Measurements from ENCODE around the gene MLYCD.
"Not testable (repeated sequence)": the region's sequence is repeated elsewhere in the genome, so short reads cannot be mapped to it uniquely, and the experiment has no call there.

Gene MLYCD

DNA sequence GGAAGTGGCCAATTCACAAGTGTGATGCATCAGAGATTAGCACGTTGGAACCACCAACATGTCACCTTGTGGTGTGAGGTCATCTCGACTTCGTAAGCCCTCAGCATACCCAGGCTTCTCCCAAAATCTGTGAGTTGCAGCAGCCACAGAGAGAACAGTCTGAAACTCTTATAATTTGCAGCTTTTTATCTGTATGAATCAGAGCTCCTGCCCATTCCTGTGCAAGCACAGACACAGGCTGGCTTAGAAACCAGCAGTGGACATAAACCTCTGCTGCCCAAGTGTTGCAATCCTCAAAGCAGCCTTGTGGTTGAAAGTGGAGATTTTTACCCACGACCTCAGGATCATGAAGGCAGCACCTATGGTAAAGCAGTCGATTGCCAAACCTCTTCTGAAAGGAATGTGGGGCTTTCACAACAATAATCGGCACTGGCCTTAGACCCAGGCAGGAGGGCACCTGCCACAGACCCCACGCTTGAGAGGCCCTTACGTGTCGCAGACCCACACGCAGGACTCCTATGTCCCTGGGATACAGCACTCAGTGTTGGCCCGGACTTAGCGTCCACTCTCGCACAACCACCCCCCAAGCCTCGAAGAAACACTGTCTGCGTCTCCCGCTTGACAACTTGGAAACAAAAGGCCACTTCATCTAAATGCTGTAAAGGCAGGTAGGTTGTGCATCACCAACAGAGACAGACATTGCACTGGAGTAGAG, 29.6 kb downstream of the MLYCD start:
- FAIRE-seq, result no peak

DNA sequence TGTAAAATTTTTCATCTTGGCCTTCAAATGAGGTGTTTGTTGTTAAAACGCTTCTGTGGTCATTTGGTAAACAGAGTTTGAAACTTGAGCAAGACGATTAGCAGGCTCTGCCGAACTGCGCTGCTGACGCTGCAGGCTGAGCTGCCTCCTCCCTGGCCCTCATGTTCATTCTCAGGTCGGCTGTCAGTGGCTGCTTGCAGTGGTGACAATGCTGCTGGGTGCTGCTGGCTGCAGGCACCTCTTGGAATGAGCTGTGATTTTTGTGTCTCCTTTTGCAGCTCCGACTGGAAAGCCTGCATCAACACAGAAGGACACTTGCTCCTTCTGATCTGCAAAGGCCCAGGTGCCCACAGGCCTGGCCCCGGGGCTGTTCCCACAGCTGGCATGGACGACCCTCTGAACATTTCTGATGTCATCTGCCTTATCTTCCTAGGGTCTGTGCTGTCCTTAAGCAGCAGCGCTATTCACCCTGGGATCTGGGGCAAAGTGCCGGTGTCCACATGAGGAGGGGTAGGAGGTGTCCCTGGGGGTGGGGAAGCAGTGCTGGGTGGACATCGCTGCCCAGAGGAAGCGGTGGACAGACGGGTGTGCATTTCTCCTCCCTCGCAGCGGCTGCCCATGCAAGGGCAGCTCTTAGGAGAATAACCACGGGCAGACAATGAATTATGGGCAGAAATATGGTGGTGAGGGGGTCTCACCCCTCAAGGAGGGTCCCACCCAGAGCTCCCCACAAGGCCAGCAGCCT, 31.1 kb downstream of the MLYCD start:
- FAIRE-seq, result no peak

DNA sequence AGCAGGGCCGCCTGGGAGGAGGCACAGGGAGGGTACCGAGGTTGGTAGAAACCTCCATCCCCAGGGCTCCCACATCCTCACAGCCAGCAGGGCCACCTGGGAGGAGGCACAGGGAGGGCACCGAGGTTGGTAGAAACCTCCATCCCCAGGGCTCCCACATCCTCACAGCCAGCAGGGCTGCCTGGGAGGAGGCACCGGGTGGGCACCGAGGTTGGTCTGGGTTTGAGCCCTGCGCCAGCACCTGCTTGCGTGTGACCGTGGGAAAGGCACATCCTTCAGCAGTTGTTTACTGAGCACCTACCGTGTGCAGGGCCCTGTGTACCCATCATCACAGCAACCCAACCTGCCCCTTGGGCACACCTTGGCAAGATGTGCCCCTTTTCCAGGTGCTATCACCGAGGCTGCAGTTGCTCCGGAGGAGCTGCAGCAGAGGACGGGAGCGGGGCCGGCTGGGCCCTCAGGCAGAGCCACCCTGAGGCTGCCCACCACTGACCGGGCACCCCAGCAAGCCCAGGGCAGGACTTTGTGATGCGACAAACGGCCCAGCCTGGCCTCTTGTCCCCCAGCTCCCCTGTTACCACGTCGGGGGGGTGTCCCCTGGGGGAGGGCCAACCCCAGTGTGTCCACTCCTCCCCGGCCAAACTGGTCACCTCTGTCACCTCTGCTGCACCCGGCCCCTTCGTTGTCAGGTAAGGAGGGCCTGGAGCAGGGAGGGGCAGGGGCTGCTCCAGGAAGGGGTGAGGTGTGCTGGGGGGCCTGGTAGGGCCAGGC, 32.0 kb downstream of the MLYCD start:
- FAIRE-seq, result no peak

GRCh38 chr16:83931556-83931955, 32.6 kb downstream of the MLYCD start:
- FAIRE-seq, result no peak

DNA sequence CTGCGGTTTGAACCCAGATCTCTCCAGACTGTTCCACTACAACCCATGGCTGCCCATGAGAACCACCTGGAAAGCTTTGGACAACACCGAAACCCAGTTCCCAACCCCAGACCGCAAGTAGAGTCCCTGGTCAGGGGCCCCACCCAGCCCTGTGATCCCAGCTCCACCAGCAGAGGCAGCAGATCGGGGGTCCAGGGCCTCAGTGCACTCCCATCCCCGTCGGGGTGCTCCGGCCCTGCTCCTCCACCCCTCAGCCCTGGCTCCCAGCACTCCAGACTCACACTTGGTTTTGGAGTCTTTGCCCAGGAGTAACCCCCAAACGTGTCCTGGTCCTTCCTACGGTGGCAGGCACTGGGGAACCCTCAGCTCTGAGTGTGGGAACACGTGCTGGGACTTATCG, 33.4 kb downstream of the MLYCD start:
- FAIRE-seq, result no peak

DNA sequence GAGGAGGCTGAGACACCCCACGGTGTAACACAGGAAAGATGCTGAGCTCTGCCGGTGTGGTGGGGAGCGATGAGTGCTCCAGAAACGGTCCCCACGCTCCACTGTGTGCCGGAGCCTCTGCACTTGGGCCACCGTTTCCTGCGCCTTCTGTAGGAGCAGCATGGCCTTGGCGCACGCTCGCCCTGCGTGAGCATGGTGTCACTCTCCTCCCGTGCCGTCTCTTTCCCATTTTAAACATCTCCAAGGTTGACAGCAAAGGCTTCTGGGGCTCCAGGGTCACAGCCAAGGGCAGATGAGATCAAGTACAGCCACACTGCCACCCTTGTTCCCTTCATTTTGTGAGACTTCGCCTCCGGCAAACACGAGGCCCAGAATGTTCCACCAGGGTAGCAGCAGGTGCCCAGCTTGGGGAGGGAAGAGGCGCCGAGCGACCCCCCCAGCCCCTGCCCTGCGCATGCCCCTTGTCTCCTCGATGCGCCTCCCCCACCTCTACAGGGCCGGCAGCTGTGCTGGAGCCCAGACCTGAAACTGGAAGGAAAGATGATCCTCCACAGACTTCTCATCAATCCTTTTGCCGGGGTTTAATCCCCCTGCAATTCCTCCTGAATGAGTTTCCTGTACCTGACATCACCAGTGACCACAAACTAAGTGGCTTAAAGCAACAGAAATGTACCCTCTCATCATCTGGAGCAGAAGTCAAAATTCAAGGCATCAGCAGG, 34.2 kb downstream of the MLYCD start:
- FAIRE-seq, result no peak

DNA sequence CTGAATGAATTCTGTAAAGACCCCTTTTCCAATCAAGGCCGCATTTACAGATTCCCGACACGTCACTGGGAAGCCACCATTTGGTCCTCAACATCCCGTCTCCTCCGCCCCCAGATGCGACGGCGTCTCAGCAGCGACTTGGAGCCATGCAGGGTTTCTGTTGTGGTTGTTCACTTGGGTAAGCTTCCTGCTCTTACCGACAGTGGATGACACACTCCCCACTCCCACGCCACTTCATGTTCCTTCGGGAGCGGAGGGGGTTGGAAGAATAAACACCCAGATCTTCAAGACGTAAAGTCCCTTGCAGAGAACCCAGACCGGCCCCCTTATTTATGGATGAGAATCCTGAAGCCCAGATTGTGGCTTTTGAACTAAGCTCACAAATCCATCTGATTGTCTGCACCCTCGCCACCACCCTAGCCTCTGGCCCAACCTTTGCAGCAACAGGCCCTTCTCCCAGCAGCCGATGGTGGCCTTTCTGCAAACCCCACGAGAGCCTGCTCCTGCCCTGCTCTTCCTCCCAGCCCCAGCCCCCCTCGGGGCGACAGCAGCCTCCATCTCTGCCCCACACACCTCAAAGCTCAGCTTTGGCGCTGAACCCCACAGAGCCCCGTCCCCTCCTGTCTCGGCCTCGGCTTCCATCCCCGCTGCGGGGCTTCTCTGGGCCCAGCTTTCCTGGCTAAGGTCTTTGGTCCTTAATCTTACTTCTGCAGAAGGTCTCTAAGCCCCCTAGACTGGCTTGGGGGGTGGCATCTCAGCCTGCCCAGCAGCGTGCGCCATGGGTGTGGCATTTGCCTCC, 35.2 kb downstream of the MLYCD start:
- no peak for FAIRE-seq

GRCh38 chr16:83934684-83934977, 35.7 kb downstream of the MLYCD start:
- FAIRE-seq, result no peak

GRCh38 chr16:83935005-83935857, 36.3 kb downstream of the MLYCD start:
- no peak for FAIRE-seq

GRCh38 chr16:83935858-83936255, 36.9 kb downstream of the MLYCD start:
- no peak for FAIRE-seq

- no peak for FAIRE-seq
These were observed 37.8 kb downstream of the MLYCD start for GRCh38 chr16:83936581-83937165.

DNA sequence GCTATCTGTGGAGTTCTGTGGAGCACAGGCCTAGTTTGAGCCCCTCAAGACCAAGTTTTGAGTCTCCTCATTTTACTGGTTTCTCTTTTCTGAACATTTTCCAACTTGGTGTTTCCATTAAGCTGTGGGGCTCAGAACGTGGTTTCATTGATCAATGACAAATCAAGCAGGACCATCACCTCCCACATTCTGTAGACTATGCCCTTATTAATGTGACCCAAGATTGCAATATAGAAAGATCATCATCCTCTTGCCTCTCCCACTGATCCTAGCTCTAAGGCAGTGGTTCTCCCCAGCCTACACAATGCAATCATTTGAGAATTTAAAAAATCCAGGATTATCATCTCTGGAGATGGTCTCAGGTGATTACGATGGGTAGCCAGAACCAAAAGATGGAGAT, 38.4 kb downstream of the MLYCD start:
- FAIRE-seq, result no peak

GRCh38 chr16:83937922-83938885, 39.3 kb downstream of the MLYCD start:
- no peak for FAIRE-seq

GRCh38 chr16:83939266-83939855, 40.4 kb downstream of the MLYCD start:
- FAIRE-seq, result no peak

DNA sequence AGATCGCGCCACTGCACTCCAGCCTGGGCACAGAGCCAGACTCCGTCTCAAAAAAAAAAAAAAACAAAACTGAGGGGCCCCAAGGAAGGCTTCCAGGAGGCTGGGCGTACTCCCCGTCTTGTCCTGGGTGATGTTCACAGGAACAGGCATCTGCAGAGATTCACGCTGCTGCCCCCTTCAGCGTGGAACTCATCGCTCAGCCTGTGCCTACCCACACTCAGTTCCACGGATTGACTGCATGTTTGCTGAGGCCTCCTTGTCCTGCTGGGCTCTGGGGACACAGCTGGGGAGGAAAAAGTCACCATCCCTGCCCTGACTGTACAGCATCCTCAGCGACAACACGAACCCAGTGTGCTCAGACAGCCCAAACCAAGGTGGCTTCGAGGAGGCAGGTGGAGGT, 41.2 kb downstream of the MLYCD start:
- no peak for FAIRE-seq

- no peak for FAIRE-seq
These were observed 41.9 kb downstream of the MLYCD start for GRCh38 chr16:83940630-83941378.

GRCh38 chr16:83941546-83941945, 42.6 kb downstream of the MLYCD start:
- not testable (repeated sequence) for FAIRE-seq

- no peak for FAIRE-seq
These were observed 43.2 kb downstream of the MLYCD start for GRCh38 chr16:83942074-83942473.
